WTC11 (cell line): ENCODE measurements around the gene PAWR. TPM values are rescaled to one million over a fixed set of nuclear protein-coding genes. Genes with fewer than 3 reads are reported as not detected.

ENCODE experiments used
- AFF4 ChIP-seq: sonication (generic); formaldehyde crosslinking; IDR thresholded peaks from 2 replicates; pipeline ENCODE4 v1.8.1; 2023; ENCODE audit warnings: mild to moderate bottlenecking, missing genetic modification reagents, borderline replicate concordance
- ATF2 ChIP-seq: sonication (generic); formaldehyde crosslinking; IDR thresholded peaks from 2 replicates; pipeline ENCODE4 v1.8.1; 2022; ENCODE audit warnings: low read depth, missing genetic modification reagents, borderline replicate concordance
- CTCF ChIP-seq: fragments of 200-600 bp; IDR thresholded peaks from 2 replicates; pipeline ENCODE4 v1.8.0; 2022; ENCODE audit warnings: antibody characterized with exemption
- E2F1 ChIP-seq: sonication (generic); formaldehyde crosslinking; IDR thresholded peaks from 2 replicates; pipeline ENCODE4 v1.8.0; 2022; ENCODE audit warnings: mild to moderate bottlenecking, missing genetic modification reagents
- E2F4 ChIP-seq: sonication (generic); formaldehyde crosslinking; IDR thresholded peaks from 2 replicates; pipeline ENCODE4 v1.8.1; 2022; ENCODE audit warnings: low read depth, mild to moderate bottlenecking, moderate library complexity, missing genetic modification reagents, borderline replicate concordance
- ELF4 ChIP-seq: sonication (generic); formaldehyde crosslinking; IDR thresholded peaks from 2 replicates; pipeline ENCODE4 v1.8.1; 2022; ENCODE audit warnings: low read depth, mild to moderate bottlenecking, moderate library complexity, missing genetic modification reagents
- FOXK1 ChIP-seq: sonication (generic); formaldehyde crosslinking; IDR thresholded peaks from 2 replicates; pipeline ENCODE4 v1.8.0; 2022; ENCODE audit warnings: mild to moderate bottlenecking, moderate library complexity, missing genetic modification reagents
- FOXP1 ChIP-seq: sonication (generic); formaldehyde crosslinking; IDR thresholded peaks from 2 replicates; pipeline ENCODE4 v1.8.0; 2022; ENCODE audit warnings: missing genetic modification reagents, mild to moderate bottlenecking, moderate library complexity, borderline replicate concordance
- FOXP4 ChIP-seq: sonication (generic); formaldehyde crosslinking; IDR thresholded peaks from 2 replicates; pipeline ENCODE4 v1.8.0; 2022; ENCODE audit warnings: mild to moderate bottlenecking, missing genetic modification reagents
- IRF1 ChIP-seq: sonication (generic); formaldehyde crosslinking; IDR thresholded peaks from 2 replicates; pipeline ENCODE4 v1.8.0; 2023; ENCODE audit warnings: missing genetic modification reagents
- JUN ChIP-seq: sonication (generic); formaldehyde crosslinking; IDR thresholded peaks from 2 replicates; pipeline ENCODE4 v1.8.0; 2023; ENCODE audit warnings: mild to moderate bottlenecking, missing genetic modification reagents
- NFYB ChIP-seq: sonication (generic); formaldehyde crosslinking; conservative IDR thresholded peaks from 2 replicates; pipeline ENCODE4 v1.8.0; 2022; ENCODE audit warnings: low read depth, missing genetic modification reagents
- STAT6 ChIP-seq: sonication (generic); formaldehyde crosslinking; conservative IDR thresholded peaks from 2 replicates; pipeline ENCODE4 v1.8.1; 2023; ENCODE audit warnings: mild to moderate bottlenecking, low read depth, missing genetic modification reagents, moderate library complexity
- ZBTB21 ChIP-seq: sonication (generic); formaldehyde crosslinking; IDR thresholded peaks from 2 replicates; pipeline ENCODE4 v1.8.1; 2023; ENCODE audit warnings: mild to moderate bottlenecking, missing genetic modification reagents, borderline replicate concordance
- ZBTB43 ChIP-seq: sonication (generic); formaldehyde crosslinking; IDR thresholded peaks from 2 replicates; pipeline ENCODE4 v1.8.1; 2023; ENCODE audit warnings: mild to moderate bottlenecking, missing genetic modification reagents
- ZNF317 ChIP-seq: sonication (generic); formaldehyde crosslinking; IDR thresholded peaks from 2 replicates; pipeline ENCODE4 v1.8.1; 2023; ENCODE audit warnings: low read depth, mild to moderate bottlenecking, moderate library complexity, missing genetic modification reagents, borderline replicate concordance
- ZNF512 ChIP-seq: sonication (generic); formaldehyde crosslinking; IDR thresholded peaks from 2 replicates; pipeline ENCODE4 v1.8.1; 2022; ENCODE audit warnings: missing genetic modification reagents, borderline replicate concordance
- total RNA-seq: library from RNA; stranded (reverse); gene quantifications from 3 replicates; pipeline ENCODE4 v1.2.3, GENCODE V29; 2021

Gene PAWR
- total RNA-seq, 1 experiment from 2014 or later, result 397 TPM

GRCh38 chr12:79690638-79691510 lies at the start of gene PAWR (continued):
- no peak for TF ChIP-seq ZBTB21 (CRISPR knock-in tag)
- TF ChIP-seq JUN (CRISPR knock-in tag), result peak; percentile 70; the same call in 1 of the 2 replicates
- no peak for TF ChIP-seq FOXP4 (CRISPR knock-in tag)
- TF ChIP-seq E2F1 (CRISPR knock-in tag), result 0 out of 2 replicates have a peak, but pooled peaks have one; percentile 75
- TF ChIP-seq ELF4, result no peak
- no peak for TF ChIP-seq ZBTB43 (CRISPR knock-in tag)
- 0 out of 2 replicates have a peak, but pooled peaks have one; percentile 32 for TF ChIP-seq STAT6
- no peak for TF ChIP-seq E2F4
- TF ChIP-seq NFYB (CRISPR knock-in tag), result no peak
- TF ChIP-seq FOXP1, result peak; percentile 49; the same call in 1 of the 2 replicates
- no peak for TF ChIP-seq ZNF317
- no peak for TF ChIP-seq IRF1 (CRISPR knock-in tag)
- TF ChIP-seq CTCF, result no peak
- peak; percentile 43; the same call in 1 of the 2 replicates for TF ChIP-seq FOXK1 (CRISPR knock-in tag)
- no peak for TF ChIP-seq ATF2 (CRISPR knock-in tag)
- TF ChIP-seq AFF4 (CRISPR knock-in tag), result 0 out of 2 replicates have a peak, but pooled peaks have one; percentile 7
- TF ChIP-seq ZNF512 (CRISPR knock-in tag), result 0 out of 2 replicates have a peak, but pooled peaks have one; percentile 20
